ENCODE measurements around the gene IKBKE.

Gene IKBKE

GRCh38 chr1:206445911-206446356 lies 24.3 kb upstream of the IKBKE start:
- Histone ChIP-seq H3K79me2 (ENCODE audit: control insufficient read depth, low read length) (no peaks in the 10 kb centered on the region), H3K9me3 (ENCODE audit: control insufficient read depth, insufficient read depth, low read length) (no peaks in the 10 kb centered on the region), H4K20me1 (ENCODE audit: control insufficient read depth, insufficient read depth, low read depth, low read length) (no peaks in the 10 kb centered on the region), H3K4me2 (ENCODE audit: low read length) (no peak overlapping the region), H3K9me2 (replicated peaks; ENCODE audit: control insufficient read depth, low read length) (no peaks in the 10 kb centered on the region), H3K4me3 (ENCODE audit: low read length) (no peak overlapping the region), H3F3A (ENCODE audit: control insufficient read depth, insufficient read depth) (no peaks in the 10 kb centered on the region), H3K4me1 (ENCODE audit: control insufficient read depth, low read length) (no peaks in the 10 kb centered on the region), H3K27me3 (ENCODE audit: control insufficient read depth, low read length) (no peaks in the 10 kb centered on the region), H3K36me3 (ENCODE audit: control insufficient read depth, low read length) (peaks cover 10% of the 10 kb centered on the region; the same call in 1 of the 2 replicates), H3K27ac (ENCODE audit: low read depth, low read length) (no peak overlapping the region)
- TF ChIP-seq EZH2phosphoT487 (IDR thresholded peaks at IDR 0.05; ENCODE audit: borderline replicate concordance, low read length) = no peak
- TF ChIP-seq, protein P1, sequence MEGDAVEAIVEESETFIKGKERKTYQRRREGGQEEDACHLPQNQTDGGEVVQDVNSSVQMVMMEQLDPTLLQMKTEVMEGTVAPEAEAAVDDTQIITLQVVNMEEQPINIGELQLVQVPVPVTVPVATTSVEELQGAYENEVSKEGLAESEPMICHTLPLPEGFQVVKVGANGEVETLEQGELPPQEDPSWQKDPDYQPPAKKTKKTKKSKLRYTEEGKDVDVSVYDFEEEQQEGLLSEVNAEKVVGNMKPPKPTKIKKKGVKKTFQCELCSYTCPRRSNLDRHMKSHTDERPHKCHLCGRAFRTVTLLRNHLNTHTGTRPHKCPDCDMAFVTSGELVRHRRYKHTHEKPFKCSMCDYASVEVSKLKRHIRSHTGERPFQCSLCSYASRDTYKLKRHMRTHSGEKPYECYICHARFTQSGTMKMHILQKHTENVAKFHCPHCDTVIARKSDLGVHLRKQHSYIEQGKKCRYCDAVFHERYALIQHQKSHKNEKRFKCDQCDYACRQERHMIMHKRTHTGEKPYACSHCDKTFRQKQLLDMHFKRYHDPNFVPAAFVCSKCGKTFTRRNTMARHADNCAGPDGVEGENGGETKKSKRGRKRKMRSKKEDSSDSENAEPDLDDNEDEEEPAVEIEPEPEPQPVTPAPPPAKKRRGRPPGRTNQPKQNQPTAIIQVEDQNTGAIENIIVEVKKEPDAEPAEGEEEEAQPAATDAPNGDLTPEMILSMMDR (IDR thresholded peaks at IDR 0.05; ENCODE audit: low read depth, low read length, poor library complexity, severe bottlenecking) = no peak

- Histone ChIP-seq H3K27me3 (ENCODE audit: control insufficient read depth, low read length) (no peaks in the 10 kb centered on the region), H3F3A (ENCODE audit: control insufficient read depth, insufficient read depth) (no peaks in the 10 kb centered on the region), H3K79me2 (ENCODE audit: control insufficient read depth, low read length) (no peaks in the 10 kb centered on the region), H3K9me3 (ENCODE audit: control insufficient read depth, insufficient read depth, low read length) (no peaks in the 10 kb centered on the region), H3K4me2 (ENCODE audit: low read length) (no peak overlapping the region), H4K20me1 (ENCODE audit: control insufficient read depth, insufficient read depth, low read depth, low read length) (no peaks in the 10 kb centered on the region), H3K36me3 (ENCODE audit: control insufficient read depth, low read length) (peaks cover 10% of the 10 kb centered on the region; the same call in 1 of the 2 replicates), H3K9me2 (replicated peaks; ENCODE audit: control insufficient read depth, low read length) (no peaks in the 10 kb centered on the region), H3K27ac (ENCODE audit: low read depth, low read length) (no peak overlapping the region), H3K4me3 (ENCODE audit: low read length) (no peak overlapping the region), H3K4me1 (ENCODE audit: control insufficient read depth, low read length) (no peaks in the 10 kb centered on the region)
- TF ChIP-seq, protein P1 (IDR thresholded peaks at IDR 0.05; ENCODE audit: low read depth, low read length, poor library complexity, severe bottlenecking) = no peak
- no peak for TF ChIP-seq EZH2phosphoT487 (IDR thresholded peaks at IDR 0.05; ENCODE audit: borderline replicate concordance, low read length)
Measured at GRCh38 chr1:206446688-206447421, 23.4 kb upstream of the IKBKE start.

GRCh38 chr1:206447422-206447765 lies 22.9 kb upstream of the IKBKE start:
- H3K79me2 ChIP-seq (ENCODE audit: control insufficient read depth, low read length) = no peaks in the 10 kb centered on the region
- H3K9me3 ChIP-seq (ENCODE audit: control insufficient read depth, insufficient read depth, low read length) = no peaks in the 10 kb centered on the region
- H3K27me3 ChIP-seq (ENCODE audit: control insufficient read depth, low read length) = no peaks in the 10 kb centered on the region
- H3K4me3 ChIP-seq (ENCODE audit: low read length) = no peak overlapping the region
- no peak overlapping the region for H3K27ac ChIP-seq (ENCODE audit: low read depth, low read length)
- H3K4me2 ChIP-seq (ENCODE audit: low read length) = no peak overlapping the region
- H3K9me2 ChIP-seq (replicated peaks; ENCODE audit: control insufficient read depth, low read length) = no peaks in the 10 kb centered on the region
- no peaks in the 10 kb centered on the region for H4K20me1 ChIP-seq (ENCODE audit: control insufficient read depth, insufficient read depth, low read depth, low read length)
- TF ChIP-seq EZH2phosphoT487 (IDR thresholded peaks at IDR 0.05; ENCODE audit: borderline replicate concordance, low read length) = no peak
- TF ChIP-seq, protein P1 (IDR thresholded peaks at IDR 0.05; ENCODE audit: low read depth, low read length, poor library complexity, severe bottlenecking) = no peak
- no peaks in the 10 kb centered on the region for H3K4me1 ChIP-seq (ENCODE audit: control insufficient read depth, low read length)
- H3F3A ChIP-seq (ENCODE audit: control insufficient read depth, insufficient read depth) = no peaks in the 10 kb centered on the region
- peaks cover 10% of the 10 kb centered on the region; the same call in 1 of the 2 replicates for H3K36me3 ChIP-seq (ENCODE audit: control insufficient read depth, low read length)

Data from DOHH2 (cell line).